Endothelial cell of umbilical vein (primary cell): ENCODE results near the gene GLUD1.

ENCODE experiments used
- CTCF ChIP-seq, 2 donors: IDR thresholded peaks; 1 replicate in 1 of 2; 2 replicates in 1 of 2; pipeline ENCODE4 v1.5.1; 2011; ENCODE audit warnings: low read length in 2 of 2, mild to moderate bottlenecking in 2 of 2, moderate library complexity in 2 of 2, control low read depth in 1 of 2, inconsistent platforms in 1 of 2, low read depth in 1 of 2; ENCODE audit not compliant: insufficient read depth in 1 of 2; ENCODE audit errors: extremely low read depth in 1 of 2
- EZH2 ChIP-seq: IDR thresholded peaks from 2 replicates; pipeline ENCODE4 v1.6.1; 2012; ENCODE audit warnings: borderline replicate concordance, low read depth, mild to moderate bottlenecking, moderate library complexity, low read length, inconsistent platforms; ENCODE audit not compliant: severe bottlenecking
- FOS ChIP-seq: IDR thresholded peaks from 2 replicates; pipeline ENCODE4 v1.6.1; 2011; ENCODE audit warnings: mild to moderate bottlenecking, low read length, moderate library complexity, borderline replicate concordance; ENCODE audit not compliant: insufficient read depth
- JUN ChIP-seq: IDR thresholded peaks from 2 replicates; pipeline ENCODE4 v1.6.1; 2011; ENCODE audit warnings: borderline replicate concordance, low read depth; ENCODE audit not compliant: insufficient read length, insufficient read depth
- MAX ChIP-seq: IDR thresholded peaks from 2 replicates; pipeline ENCODE4 v1.6.1; 2011; ENCODE audit not compliant: insufficient read depth, insufficient read length
- MYC ChIP-seq: IDR thresholded peaks from one replicate; pipeline ENCODE4 v1.6.1; 2011; ENCODE audit warnings: mild to moderate bottlenecking, low read depth, low read length
- POLR2A ChIP-seq: IDR thresholded peaks from 2 replicates; pipeline ENCODE4 v1.6.1; 2012; ENCODE audit warnings: low read depth, mild to moderate bottlenecking, control low read depth, low read length
- POLR2AphosphoS5 ChIP-seq: IDR thresholded peaks from 2 replicates; pipeline ENCODE4 v1.6.1; 2012; ENCODE audit warnings: low read depth, mild to moderate bottlenecking, control low read depth, low read length, moderate library complexity; ENCODE audit not compliant: insufficient read depth

- TF ChIP-seq CTCF (IDR thresholded peaks at IDR 0.05; ENCODE audit: extremely low read depth in 1 of 2, insufficient read depth in 1 of 2, low read depth in 1 of 2, low read length in 2 of 2) (no peak), POLR2A (no peak), POLR2AphosphoS5 (no peak), JUN (no peak), MAX (no peak), MYC (no peak), EZH2 (no peak), FOS (no peak)
Measured at GRCh38 chr10:87053111-87053510, 41.5 kb downstream of the GLUD1 start.
